Measurements from ENCODE around the gene STAT5B.

Gene STAT5B

GRCh38 chr17:42289611-42290181 lies 13.5 kb upstream of the STAT5B start:
- TF ChIP-seq CREB1 (IDR thresholded peaks at IDR 0.05; ENCODE audit: low read depth) (no peak), FOXM1 (IDR thresholded peaks at IDR 0.05; ENCODE audit: borderline replicate concordance, low read depth) (no peak), EP300 (IDR thresholded peaks at IDR 0.05; ENCODE audit: borderline replicate concordance) (no peak), TCF12 (IDR thresholded peaks at IDR 0.05; ENCODE audit: low read depth) (no peak), CEBPB (IDR thresholded peaks at IDR 0.05) (no peak), TEAD4 (IDR thresholded peaks at IDR 0.05) (no peak), MAX (IDR thresholded peaks at IDR 0.05) (no peak)

DNA sequence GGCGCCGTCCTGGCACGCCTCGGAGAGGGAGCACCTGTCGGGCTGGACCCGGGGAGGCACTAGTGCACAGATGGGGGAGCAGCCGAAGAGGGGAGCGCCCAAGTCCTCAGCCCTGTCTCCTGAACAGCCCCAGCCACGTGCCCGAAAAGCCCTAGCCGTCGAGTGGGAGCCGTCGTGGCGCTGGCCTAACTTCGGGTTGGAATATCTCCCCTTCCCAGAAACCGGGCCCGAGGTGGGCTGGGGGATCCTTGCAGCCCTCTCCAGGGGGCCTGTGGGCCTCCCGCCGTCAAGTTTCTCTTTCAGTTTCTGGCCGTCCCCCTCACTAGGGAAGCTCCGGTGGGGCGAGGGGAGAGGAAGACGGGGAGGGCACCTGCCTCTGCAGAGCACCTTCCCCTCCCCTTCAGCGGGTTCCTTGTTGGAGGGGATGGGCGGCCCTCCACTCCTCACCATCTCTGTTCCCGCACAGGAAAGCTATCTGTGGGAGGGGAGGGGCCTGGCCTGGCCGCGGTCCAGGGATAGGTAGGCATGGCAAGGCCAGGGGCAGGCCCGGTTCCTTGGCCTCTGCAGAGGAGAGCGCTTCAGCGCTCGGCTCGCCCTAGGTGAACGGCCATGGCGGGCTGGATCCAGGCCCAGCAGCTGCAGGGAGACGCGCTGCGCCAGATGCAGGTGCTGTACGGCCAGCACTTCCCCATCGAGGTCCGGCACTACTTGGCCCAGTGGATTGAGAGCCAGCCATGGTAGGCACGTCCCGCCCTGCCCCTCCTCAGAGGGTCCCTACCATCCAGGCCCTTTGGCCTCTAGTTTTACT lies 12.8 kb upstream of the STAT5B start:
- TF ChIP-seq REST (IDR thresholded peaks at IDR 0.05; ENCODE audit: low read depth) (no peak), RAD21 (IDR thresholded peaks at IDR 0.05; ENCODE audit: low read depth) (no peak), TAF1 (IDR thresholded peaks at IDR 0.05; ENCODE audit: low read depth) (no peak), EP300 (IDR thresholded peaks at IDR 0.05; ENCODE audit: borderline replicate concordance) (no peak), EGR1 (IDR thresholded peaks at IDR 0.05) (no peak), YY1 (IDR thresholded peaks at IDR 0.05; ENCODE audit: low read depth) (no peak), CEBPB (IDR thresholded peaks at IDR 0.05) (no peak), CREB1 (IDR thresholded peaks at IDR 0.05; ENCODE audit: low read depth) (no peak)
- TF ChIP-seq, protein P1, sequence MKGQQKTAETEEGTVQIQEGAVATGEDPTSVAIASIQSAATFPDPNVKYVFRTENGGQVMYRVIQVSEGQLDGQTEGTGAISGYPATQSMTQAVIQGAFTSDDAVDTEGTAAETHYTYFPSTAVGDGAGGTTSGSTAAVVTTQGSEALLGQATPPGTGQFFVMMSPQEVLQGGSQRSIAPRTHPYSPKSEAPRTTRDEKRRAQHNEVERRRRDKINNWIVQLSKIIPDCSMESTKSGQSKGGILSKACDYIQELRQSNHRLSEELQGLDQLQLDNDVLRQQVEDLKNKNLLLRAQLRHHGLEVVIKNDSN (IDR thresholded peaks at IDR 0.05), result no peak

DNA sequence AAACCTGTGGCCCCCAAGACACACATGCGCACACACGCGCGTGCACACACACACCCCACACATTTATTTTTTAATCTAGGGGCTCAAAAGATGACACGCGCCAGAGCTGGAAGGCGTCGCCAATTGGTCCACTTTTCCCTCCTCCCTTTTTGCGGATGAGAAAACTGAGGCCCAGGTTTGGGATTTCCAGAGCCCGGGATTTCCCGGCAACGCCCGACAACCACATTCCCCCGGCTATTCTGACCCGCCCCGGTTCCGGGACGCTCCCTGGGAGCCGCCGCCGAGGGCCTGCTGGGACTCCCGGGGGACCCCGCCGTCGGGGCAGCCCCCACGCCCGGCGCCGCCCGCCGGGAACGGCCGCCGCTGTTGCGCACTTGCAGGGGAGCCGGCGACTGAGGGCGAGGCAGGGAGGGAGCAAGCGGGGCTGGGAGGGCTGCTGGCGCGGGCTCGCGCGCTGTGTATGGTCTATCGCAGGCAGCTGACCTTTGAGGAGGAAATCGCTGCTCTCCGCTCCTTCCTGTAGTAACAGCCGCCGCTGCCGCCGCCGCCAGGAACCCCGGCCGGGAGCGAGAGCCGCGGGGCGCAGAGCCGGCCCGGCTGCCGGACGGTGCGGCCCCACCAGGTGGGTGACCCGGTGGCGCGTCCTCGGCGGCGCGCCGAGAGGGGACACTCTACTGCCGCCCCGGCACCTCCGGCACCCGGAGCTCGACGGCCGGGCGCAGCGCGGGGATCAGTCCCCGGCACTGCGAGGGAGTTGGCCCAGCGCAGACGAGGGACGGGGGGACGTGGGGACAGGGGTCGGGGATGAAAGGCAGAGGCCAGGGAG lies 12.0 kb upstream of the STAT5B start, which contains the start of gene STAT5A:
Gene STAT5A (plus strand): TSS at position 522 of the 826 bp plus-strand sequence. CDS start 914 bp downstream, outside the sequence.
- TF ChIP-seq ZBTB7A (IDR thresholded peaks at IDR 0.05; ENCODE audit: low read depth), result no peak
- TF ChIP-seq, protein P1 (IDR thresholded peaks at IDR 0.05), result peak; percentile 42; the same call in 1 of the 2 replicates

DNA sequence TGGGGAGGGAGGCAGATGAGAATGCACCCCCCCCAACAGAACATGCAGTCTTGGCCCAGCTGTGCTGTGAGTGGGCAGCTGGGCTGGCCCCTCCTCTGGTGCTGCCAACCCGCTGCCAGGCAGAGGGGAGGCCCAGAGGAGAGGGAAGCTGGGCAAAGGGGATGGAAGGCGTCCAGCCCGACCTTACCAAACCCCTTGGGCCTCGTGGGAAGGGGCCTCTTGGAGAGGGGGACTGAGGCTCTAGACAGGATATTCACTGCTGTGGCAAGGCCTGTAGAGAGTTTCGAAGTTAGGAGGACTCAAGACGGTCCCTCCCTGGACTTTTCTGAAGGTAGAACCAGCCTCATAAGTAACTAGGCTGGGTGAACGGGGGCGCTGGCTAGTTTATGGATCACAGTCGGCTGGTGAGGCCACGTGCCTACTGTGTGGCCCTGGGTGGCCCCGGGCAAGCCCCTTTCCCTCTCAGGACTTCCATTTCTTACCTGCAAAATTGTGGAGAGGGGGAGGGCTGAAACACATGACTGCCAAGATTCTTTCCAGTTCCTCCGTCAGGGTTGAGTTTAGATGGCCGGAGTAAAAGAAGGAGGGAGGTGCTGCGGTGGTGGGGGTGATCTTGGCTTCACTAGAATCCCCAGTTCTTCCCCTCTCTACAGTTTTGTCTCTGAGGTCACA lies 11.2 kb upstream of the STAT5B start:
- TF ChIP-seq EP300 (IDR thresholded peaks at IDR 0.05; ENCODE audit: borderline replicate concordance), result no peak
- no peak for TF ChIP-seq FOXM1 (IDR thresholded peaks at IDR 0.05; ENCODE audit: borderline replicate concordance, low read depth)
- no peak for TF ChIP-seq CEBPB (IDR thresholded peaks at IDR 0.05)
- TF ChIP-seq TCF12 (IDR thresholded peaks at IDR 0.05; ENCODE audit: low read depth), result no peak
- no peak for TF ChIP-seq ZBTB7A (IDR thresholded peaks at IDR 0.05; ENCODE audit: low read depth)
- no peak for TF ChIP-seq RAD21 (IDR thresholded peaks at IDR 0.05; ENCODE audit: low read depth)
- no peak for TF ChIP-seq MAX (IDR thresholded peaks at IDR 0.05)
- no peak for TF ChIP-seq TEAD4 (IDR thresholded peaks at IDR 0.05)
- TF ChIP-seq REST (IDR thresholded peaks at IDR 0.05; ENCODE audit: low read depth), result no peak
- TF ChIP-seq, protein P1 (IDR thresholded peaks at IDR 0.05), result no peak
- TF ChIP-seq TAF1 (IDR thresholded peaks at IDR 0.05; ENCODE audit: low read depth), result no peak
- no peak for TF ChIP-seq CREB1 (IDR thresholded peaks at IDR 0.05; ENCODE audit: low read depth)
- no peak for TF ChIP-seq NFIC (IDR thresholded peaks at IDR 0.05)
- no peak for TF ChIP-seq YY1 (IDR thresholded peaks at IDR 0.05; ENCODE audit: low read depth)
- no peak for TF ChIP-seq EGR1 (IDR thresholded peaks at IDR 0.05)

All from Ishikawa (cell line).